Common myeloid progenitor, CD34-positive (primary cell): ENCODE measurements around the gene AGO3.

Experiments
- CTCF ChIA-PET: fragments of 350-600 bp; sonication (Branson Sonifier 250); formaldehyde crosslinking; loops from one replicate; lab custom pipeline; 2021; ENCODE audit warnings: antibody characterized with exemption; lab: Charles Lee
- POLR2A ChIA-PET: fragments of 350-600 bp; sonication (Branson Sonifier 250); formaldehyde crosslinking; loops from one replicate; lab custom pipeline; 2021; ENCODE audit warnings: antibody characterized with exemption; lab: Charles Lee
- DNase-seq, 3 donors: peaks; one replicate each; pipeline versions ENCODE4 v3.0.0 to v3.0.0-alpha.2; 2013
- H3K27ac ChIP-seq, 2 experiments: 1 replicate in 1 of 2; 2 replicates in 1 of 2; pipeline ENCODE4 v1.7.0; 2013; ENCODE audit warnings: inconsistent platforms in 2 of 2, low read length in 2 of 2, mild to moderate bottlenecking in 2 of 2, low read depth in 1 of 2, moderate library complexity in 1 of 2; ENCODE audit not compliant: severe bottlenecking in 2 of 2, insufficient read depth in 1 of 2, poor library complexity in 1 of 2
- H3K27me3 ChIP-seq, 5 experiments: replicated peaks in 2 of 5; 1 replicate in 3 of 5; 2 replicates in 2 of 5; pipeline versions ENCODE4 v1.6.1 to v1.7.0; 2013; ENCODE audit warnings: low read length in 4 of 5, mild to moderate bottlenecking in 2 of 5, moderate library complexity in 2 of 5, inconsistent platforms in 1 of 5; ENCODE audit not compliant: insufficient read depth in 5 of 5, control insufficient read depth in 4 of 5
- H3K36me3 ChIP-seq, 4 experiments: 1 replicate in 2 of 4; 2 replicates in 2 of 4; pipeline versions ENCODE4 v1.6.1 to v1.7.0; 2013; ENCODE audit warnings: low read length in 3 of 4, control low read depth in 1 of 4, mild to moderate bottlenecking in 1 of 4; ENCODE audit not compliant: control insufficient read depth in 4 of 4, insufficient read depth in 4 of 4
- H3K4me1 ChIP-seq, 4 experiments: 1 replicate in 3 of 4; 2 replicates in 1 of 4; pipeline versions ENCODE4 v1.6.1 to v1.7.1; 2013; ENCODE audit warnings: low read length in 3 of 4, mild to moderate bottlenecking in 3 of 4, control low read depth in 1 of 4, inconsistent platforms in 1 of 4, moderate library complexity in 1 of 4; ENCODE audit not compliant: control insufficient read depth in 4 of 4, insufficient read depth in 4 of 4; ENCODE audit errors: control extremely low read depth in 1 of 4
- H3K4me3 ChIP-seq, 7 experiments: 1 replicate in 4 of 7; 2 replicates in 3 of 7; pipeline versions ENCODE4 v1.5.1 to v1.7.0; 2013; ENCODE audit warnings: mild to moderate bottlenecking in 7 of 7, low read length in 6 of 7, moderate library complexity in 6 of 7, inconsistent platforms in 2 of 7, low read depth in 2 of 7, control low read depth in 1 of 7; ENCODE audit not compliant: insufficient read depth in 4 of 7, control insufficient read depth in 1 of 7; ENCODE audit errors: extremely low read depth in 1 of 7
- H3K9me3 ChIP-seq, 5 experiments: 1 replicate in 4 of 5; 2 replicates in 1 of 5; pipeline versions ENCODE4 v1.6.1 to v1.7.1; 2013; ENCODE audit warnings: low read length in 4 of 5, mild to moderate bottlenecking in 2 of 5, inconsistent platforms in 1 of 5, low read depth in 1 of 5, moderate library complexity in 1 of 5; ENCODE audit not compliant: control insufficient read depth in 4 of 5, insufficient read depth in 2 of 5; ENCODE audit errors: control extremely low read depth in 1 of 5
- WGBS: methylation state at CpG from one replicate; pipeline ENCODE4 v1.1.5; 2013; ENCODE audit not compliant: insufficient coverage; 5-methylcytosine and 5-hydroxymethylcytosine counted together

Gene AGO3

DNA sequence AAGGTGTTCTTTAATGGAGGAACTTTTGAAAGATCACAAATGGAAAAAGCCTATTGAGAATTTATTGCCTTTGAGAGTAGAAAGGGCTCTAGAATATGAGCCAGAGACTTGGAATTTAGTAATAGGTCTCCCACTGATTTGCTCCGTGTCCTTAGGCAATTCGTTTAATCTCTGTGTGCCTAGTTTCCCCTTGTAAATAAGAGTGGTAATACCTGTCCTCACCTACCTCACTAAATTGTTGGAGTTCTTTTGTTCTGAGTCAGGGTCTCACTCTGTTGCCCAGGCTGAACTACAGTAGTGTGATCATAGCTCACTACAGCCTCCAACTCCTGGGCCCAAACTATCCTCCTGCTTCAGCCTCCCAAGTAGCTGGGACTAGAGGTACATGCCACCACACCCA is 138.0 kb downstream of the AGO3 start:
- H3K4me1 ChIP-seq: no peaks in the 10 kb centered on the region
- ChIA-PET CTCF (no interaction called here), POLR2A (no interaction called here)
- H3K9me3 ChIP-seq: no peaks in the 10 kb centered on the region
- H3K4me3 ChIP-seq: no peak overlapping the region
- H3K27me3 ChIP-seq: no peaks in the 10 kb centered on the region
- no peak for DNase-seq
- peaks cover 0 to 3% (median 0%) of the 10 kb centered on the region in 4 experiments for H3K36me3 ChIP-seq
- WGBS: 93% methylated on average over 2 of the region's 2 CpGs
- H3K27ac ChIP-seq: no peak overlapping the region

DNA sequence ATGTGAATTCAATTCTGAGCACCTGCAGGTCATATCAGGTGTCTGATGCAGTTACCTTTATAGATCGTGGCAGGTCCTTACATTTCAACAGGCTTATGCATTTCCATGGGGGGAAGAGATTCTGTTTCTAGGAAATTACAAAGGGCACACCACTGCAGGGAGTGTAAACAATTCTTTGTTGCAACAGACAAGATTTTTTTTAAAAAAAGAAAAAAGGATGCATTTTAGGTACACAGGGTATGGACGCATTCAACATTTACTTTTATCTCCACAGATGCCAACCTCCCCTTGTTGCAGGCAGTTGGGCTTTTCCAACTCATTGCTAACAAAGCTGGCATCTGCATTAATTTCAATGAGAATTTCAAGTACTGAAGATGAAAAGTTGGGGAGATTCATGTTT is 139.4 kb downstream of the AGO3 start:
- POLR2A ChIA-PET: interaction anchor here (0.7 kb wide), 1 partner anchor 1507 kb away, joined by 3 read pairs; no protein-coding TSS in a partner anchor
- no peak for DNase-seq
- Histone ChIP-seq H3K4me3 (no peak overlapping the region), H3K27me3 (no peaks in the 10 kb centered on the region), H3K36me3 (peaks cover 0 to 3% (median 0%) of the 10 kb centered on the region in 4 experiments), H3K27ac (no peak overlapping the region), H3K4me1 (no peaks in the 10 kb centered on the region), H3K9me3 (no peaks in the 10 kb centered on the region)
- CTCF ChIA-PET: no interaction called here
- 90% methylated on average over 1 of the region's 2 CpGs for WGBS

DNA sequence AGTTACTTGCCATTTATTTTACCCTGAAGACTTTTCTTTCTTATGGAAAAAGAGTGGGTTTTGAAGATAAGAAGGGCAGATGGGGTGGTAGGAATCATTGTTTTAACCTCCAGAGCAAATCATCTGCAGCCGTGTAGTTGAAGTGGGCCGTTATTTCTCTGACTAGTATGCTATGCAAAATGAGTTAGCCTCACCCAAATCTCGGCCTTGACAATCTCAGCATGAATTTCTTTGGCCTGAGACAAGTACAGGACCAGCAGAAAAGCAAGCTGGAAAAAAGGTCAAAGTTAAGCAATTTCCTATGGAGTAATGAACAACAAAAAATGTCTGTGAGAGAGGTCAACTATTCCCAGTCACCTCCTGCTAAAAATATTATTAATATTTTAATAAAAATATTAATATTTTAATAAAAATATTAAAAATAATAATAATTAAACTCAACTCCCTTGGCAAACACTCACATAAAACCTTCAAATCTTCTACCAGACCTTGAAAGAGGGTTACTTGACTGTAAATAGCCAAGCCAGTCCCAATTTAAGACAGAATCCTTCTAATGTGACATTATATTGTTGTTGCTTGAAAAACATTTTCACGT is 146.2 kb downstream of the AGO3 start:
- no peak overlapping the region for H3K4me3 ChIP-seq
- no peak for DNase-seq
- ChIA-PET POLR2A (no interaction called here), CTCF (no interaction called here)
- H3K27me3 ChIP-seq: peaks cover 0 to 4% (median 0%) of the 10 kb centered on the region in 5 experiments
- 79% methylated on average over 4 of the region's 4 CpGs for WGBS
- no peaks in the 10 kb centered on the region for H3K36me3 ChIP-seq
- H3K9me3 ChIP-seq: no peaks in the 10 kb centered on the region
- H3K4me1 ChIP-seq: no peaks in the 10 kb centered on the region
- no peak overlapping the region for H3K27ac ChIP-seq

GRCh38 chr1:36080236-36080635 is 149.3 kb downstream of the AGO3 start:
- ChIA-PET CTCF (no interaction called here), POLR2A (no interaction called here)
- no peak overlapping the region for H3K4me3 ChIP-seq
- no peak overlapping the region for H3K27ac ChIP-seq
- peaks cover 0 to 11% (median 8%) of the 10 kb centered on the region in 4 experiments for H3K4me1 ChIP-seq
- H3K9me3 ChIP-seq: no peaks in the 10 kb centered on the region
- DNase-seq: no peak
- peaks cover 0 to 18% (median 5%) of the 10 kb centered on the region in 5 experiments for H3K27me3 ChIP-seq
- 100% methylated on average over 1 of the region's 3 CpGs for WGBS
- H3K36me3 ChIP-seq: no peaks in the 10 kb centered on the region

DNA sequence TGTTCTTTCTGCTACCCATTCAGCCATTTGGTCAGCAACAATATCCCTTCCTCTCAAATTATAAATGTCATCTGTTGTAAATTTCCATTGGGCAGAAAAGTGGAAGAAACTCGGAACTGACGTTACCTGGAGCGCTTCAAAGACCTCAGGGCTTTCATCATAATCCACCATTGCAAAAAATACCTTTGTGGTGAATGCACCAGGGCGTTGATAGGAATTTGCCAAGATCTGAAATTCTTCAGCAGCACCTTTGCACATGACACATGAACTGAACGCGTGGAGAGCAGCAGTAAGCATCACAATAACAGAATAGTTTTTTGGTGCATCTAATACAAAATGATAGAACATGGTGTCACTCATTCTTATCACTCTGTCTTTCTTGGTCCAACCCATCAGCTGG is 149.9 kb downstream of the AGO3 start:
- Histone ChIP-seq H3K27me3 (peaks cover 0 to 18% (median 5%) of the 10 kb centered on the region in 5 experiments), H3K27ac (no peak overlapping the region), H3K4me1 (peaks cover 0 to 11% (median 8%) of the 10 kb centered on the region in 4 experiments), H3K4me3 (no peak overlapping the region), H3K36me3 (no peaks in the 10 kb centered on the region), H3K9me3 (no peaks in the 10 kb centered on the region)
- ChIA-PET CTCF (no interaction called here), POLR2A (no interaction called here)
- whole genome bisulfite sequencing: 95% methylated on average over 3 of the region's 6 CpGs
- DNase-seq: no peak

- Histone ChIP-seq H3K27me3 (peaks cover 0 to 18% (median 5%) of the 10 kb centered on the region in 5 experiments), H3K4me1 (peaks cover 0 to 11% (median 8%) of the 10 kb centered on the region in 4 experiments), H3K27ac (no peak overlapping the region), H3K4me3 (no peak overlapping the region), H3K36me3 (no peaks in the 10 kb centered on the region), H3K9me3 (no peaks in the 10 kb centered on the region)
- WGBS: 100% methylated on average over 1 of the region's 3 CpGs
- DNase-seq: no peak
- ChIA-PET POLR2A (no interaction called here), CTCF (no interaction called here)
Observed at GRCh38 chr1:36081926-36082485, 151.1 kb downstream of the AGO3 start.

DNA sequence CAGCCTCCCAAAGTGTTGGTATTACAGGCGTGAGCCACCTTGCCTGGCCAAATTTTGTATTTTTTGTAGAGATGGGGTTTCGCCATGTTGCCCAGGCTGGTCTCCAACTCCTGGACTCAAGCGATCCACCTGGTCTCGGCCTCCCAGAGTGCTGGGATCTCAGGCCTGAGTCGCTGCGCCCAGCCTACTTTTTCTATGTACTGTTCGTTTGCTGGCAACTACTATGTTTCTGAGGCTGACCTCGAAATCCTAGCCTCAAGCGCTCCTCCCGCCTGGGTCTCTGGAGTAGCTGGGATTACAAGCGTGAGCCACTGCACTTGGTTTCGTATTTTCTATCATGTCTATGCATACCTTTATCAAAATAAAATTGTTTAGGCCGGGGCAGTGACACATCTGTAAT is 152.3 kb downstream of the AGO3 start:
- peaks cover 0 to 18% (median 5%) of the 10 kb centered on the region in 5 experiments for H3K27me3 ChIP-seq
- peak overlapping the region in 2 of 7 experiments; percentile 71 to 80 for H3K4me3 ChIP-seq
- no peak for DNase-seq
- H3K36me3 ChIP-seq: no peaks in the 10 kb centered on the region
- ChIA-PET CTCF (no interaction called here), POLR2A (no interaction called here)
- H3K9me3 ChIP-seq: no peaks in the 10 kb centered on the region
- H3K27ac ChIP-seq: no peak overlapping the region
- WGBS: 93% methylated on average over 9 of the region's 13 CpGs
- peaks cover 0 to 14% (median 10%) of the 10 kb centered on the region in 4 experiments for H3K4me1 ChIP-seq
